Hepatocyte (in vitro differentiated cells): ENCODE data around the gene GSN.

ENCODE experiments used
- EZH2 ChIP-seq: fragments of 200-600 bp; sonication (generic); IDR thresholded peaks from 2 replicates; pipeline ENCODE4 v1.6.1; 2016; ENCODE audit warnings: antibody characterized with exemption, mild to moderate bottlenecking, borderline replicate concordance
- EZH2phosphoT487 ChIP-seq: fragments of 200-600 bp; sonication (generic); IDR thresholded peaks from one replicate; pipeline ENCODE4 v1.6.1; 2018; ENCODE audit warnings: antibody characterized with exemption, mild to moderate bottlenecking, low read depth, moderate library complexity; ENCODE audit not compliant: unreplicated experiment, severe bottlenecking
- TF ChIP-seq, protein P1 (sequence below): fragments of 200-600 bp; sonication (generic); IDR thresholded peaks from 2 replicates; pipeline ENCODE4 v1.5.1; 2016; ENCODE audit warnings: antibody characterized with exemption, mild to moderate bottlenecking; ENCODE audit not compliant: poor library complexity

DNA sequence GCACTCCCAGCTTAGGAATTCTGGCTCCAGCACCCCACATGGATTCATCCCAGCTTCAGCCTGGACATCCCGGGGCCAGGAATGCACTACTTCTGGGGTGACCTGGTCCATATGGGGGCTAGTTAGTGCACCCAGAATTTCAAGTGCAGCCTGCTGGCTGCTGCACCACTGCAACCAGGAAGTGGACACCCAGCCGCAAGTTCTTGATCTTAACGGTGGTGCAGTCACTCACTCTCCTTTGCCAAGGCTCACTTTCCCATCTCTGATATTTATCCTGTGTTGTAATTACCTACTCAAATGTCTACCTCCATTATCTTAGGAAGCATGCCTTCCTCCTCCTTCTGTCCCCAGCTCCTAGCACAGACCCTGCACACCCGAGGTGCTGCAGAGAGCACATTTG lies 40.1 kb upstream of the GSN start:
- TF ChIP-seq, protein P1, sequence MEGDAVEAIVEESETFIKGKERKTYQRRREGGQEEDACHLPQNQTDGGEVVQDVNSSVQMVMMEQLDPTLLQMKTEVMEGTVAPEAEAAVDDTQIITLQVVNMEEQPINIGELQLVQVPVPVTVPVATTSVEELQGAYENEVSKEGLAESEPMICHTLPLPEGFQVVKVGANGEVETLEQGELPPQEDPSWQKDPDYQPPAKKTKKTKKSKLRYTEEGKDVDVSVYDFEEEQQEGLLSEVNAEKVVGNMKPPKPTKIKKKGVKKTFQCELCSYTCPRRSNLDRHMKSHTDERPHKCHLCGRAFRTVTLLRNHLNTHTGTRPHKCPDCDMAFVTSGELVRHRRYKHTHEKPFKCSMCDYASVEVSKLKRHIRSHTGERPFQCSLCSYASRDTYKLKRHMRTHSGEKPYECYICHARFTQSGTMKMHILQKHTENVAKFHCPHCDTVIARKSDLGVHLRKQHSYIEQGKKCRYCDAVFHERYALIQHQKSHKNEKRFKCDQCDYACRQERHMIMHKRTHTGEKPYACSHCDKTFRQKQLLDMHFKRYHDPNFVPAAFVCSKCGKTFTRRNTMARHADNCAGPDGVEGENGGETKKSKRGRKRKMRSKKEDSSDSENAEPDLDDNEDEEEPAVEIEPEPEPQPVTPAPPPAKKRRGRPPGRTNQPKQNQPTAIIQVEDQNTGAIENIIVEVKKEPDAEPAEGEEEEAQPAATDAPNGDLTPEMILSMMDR = no peak
- no peak for TF ChIP-seq EZH2
- no peak for TF ChIP-seq EZH2phosphoT487
